GM21529 (cell line): Measurements from ENCODE around the gene BMS1.

Source experiments
- ATAC-seq: cut with Tn5 transposase; IDR thresholded peaks from one replicate; pipeline ENCODE4 v1.9.1; 2021; ENCODE audit not compliant: unreplicated experiment

BMS1 gene

GRCh38 chr10:42882597-42882996 is 100.0 kb downstream of the BMS1 start:
- no peak for ATAC-seq
